Fibroblast of skin of abdomen (primary cell): ENCODE measurements around the gene SLC17A3.

ENCODE experiments used
- DNase-seq: peaks from one replicate; pipeline ENCODE4 v3.0.0-alpha.2; 2013

Gene SLC17A3

DNA sequence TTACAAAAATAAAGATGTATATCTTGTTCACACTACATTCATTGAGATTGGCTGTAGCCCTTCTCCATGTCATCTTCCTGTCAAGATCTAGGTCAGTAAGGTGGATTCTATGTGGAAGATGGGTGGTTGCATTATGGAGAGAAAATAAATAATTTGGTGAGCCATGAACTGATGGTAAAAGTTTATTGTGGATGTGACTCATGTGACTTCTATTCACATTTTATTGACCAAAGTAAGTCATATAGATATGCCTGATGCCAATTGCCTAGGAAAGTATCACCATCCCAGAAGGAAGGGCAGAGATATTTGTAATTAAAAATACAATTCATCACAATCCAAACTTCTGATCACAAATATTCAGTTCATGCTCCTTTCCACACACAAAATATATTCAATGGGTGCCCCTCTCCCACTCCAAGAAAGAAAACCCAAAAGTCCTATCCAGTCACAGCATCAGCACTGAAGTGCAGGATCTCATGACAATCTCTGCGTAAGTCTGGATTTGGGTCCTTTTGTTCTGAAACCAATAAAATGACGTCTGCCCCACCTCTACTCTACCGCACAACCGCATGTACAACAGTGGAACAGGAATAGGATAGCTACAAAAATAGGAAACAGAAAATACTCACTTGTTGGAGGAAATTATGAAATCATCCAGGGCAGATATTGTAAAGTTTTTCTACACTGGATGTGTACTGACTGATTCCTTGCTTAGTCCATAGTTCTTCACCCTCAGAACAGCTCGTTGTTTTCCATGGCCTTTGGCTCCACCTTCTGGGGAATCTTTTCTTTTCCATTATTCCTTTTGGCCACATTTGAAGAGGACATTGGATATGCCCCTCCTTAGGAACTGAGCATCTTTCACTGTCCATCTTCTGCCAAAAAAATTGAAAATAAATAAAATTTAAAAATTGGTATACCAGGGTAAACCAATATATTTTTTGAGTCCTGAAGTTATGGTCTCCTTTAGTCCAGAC, 16.1 kb upstream of the SLC17A3 start:
- DNase-seq = peak; percentile 12

DNA sequence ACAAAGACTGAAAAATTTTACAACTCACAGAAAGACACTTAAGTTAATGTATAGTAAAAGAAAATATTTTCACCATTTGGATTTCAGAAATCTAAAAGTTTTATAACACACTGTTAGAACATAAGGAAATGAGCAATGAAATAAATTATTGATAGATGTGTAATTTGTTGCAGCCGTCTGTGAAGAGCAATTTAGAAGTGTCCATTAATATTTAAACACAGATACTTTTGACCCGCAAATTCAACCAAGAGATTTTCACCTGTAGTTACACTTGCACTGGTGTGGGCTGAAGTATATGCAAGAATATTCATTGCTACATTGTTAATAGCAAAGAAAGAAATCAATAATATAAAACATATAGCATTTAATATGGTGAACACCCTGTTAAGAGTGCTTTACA, 14.6 kb upstream of the SLC17A3 start:
- no peak for DNase-seq

DNA sequence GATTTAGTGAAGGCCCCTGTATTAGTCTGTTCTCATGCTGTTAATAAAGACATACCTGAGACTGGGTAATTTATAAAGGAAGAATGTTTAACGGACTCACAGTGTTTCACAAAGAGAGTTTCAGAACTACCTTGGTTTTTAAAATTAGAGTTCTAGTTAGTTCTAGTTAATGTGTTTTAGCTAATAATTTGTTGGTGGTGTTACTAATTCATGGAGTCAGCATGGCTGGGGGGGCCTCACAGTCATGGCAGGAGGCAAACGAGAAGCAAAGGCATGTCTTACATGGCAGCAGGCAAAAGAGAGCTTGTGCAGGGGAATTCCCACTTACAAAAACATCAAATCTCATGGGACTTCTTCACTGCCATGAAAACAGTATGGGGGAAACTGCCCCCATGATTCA, 12.0 kb upstream of the SLC17A3 start:
- no peak for DNase-seq

DNA sequence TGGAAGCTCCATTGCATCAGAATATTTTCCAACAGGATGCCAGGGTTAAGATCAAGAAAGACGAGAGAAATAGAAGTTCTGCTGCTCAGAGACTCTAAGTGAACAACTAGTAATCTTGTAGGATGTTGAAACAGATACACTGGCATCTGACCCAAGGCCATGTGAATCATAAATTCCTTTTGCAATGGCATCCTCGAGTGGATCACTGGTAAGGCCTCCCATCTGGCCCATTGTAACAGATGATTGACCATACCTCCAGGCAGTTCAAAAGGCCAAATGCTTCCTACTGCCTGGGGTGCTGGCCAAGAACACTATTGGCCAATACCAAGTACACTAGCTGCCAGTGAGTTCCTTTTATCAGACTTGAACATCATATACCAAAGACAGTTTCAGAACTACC, 9.9 kb upstream of the SLC17A3 start:
- no peak for DNase-seq

DNA sequence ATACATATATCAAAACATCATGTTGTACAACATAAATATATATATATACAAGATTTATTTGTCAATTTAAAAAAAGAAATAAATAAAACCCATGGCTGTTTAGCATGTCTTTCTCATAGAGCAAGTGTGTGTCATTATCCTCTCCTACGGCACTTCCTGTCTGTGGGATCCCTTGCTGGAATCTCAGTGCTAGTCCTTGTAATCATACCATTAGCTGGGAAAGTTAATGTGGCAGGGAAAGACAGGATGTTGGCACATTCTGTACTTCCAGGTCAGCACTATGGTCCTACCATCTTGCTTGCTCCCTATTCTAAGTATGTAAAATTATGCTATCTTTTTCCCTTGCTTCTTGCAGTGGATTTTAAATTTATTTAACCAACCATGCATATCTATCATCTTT, 9.5 kb upstream of the SLC17A3 start:
- DNase-seq = no peak

DNA sequence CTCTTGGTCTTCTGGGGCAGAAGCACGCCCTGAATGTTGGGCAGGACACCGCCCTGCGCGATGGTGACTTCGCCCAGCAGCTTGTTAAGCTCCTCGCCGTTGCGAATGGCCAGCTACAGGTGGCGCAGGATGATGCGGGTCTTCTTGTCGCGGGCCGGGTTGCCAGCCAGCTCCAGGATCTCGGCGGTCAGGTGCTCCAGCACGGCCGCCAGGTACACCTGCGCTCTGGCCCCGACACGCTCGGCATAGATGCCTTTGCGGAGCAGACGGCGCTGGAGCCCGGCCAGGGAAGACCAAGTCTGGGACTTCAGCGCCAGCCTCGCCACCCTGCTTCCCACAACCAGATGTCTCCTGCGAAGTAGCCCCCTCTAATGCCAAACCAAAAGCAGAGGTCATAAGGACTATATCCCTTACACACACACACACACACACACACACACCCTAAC, 8.0 kb upstream of the SLC17A3 start:
- no peak for DNase-seq

DNA sequence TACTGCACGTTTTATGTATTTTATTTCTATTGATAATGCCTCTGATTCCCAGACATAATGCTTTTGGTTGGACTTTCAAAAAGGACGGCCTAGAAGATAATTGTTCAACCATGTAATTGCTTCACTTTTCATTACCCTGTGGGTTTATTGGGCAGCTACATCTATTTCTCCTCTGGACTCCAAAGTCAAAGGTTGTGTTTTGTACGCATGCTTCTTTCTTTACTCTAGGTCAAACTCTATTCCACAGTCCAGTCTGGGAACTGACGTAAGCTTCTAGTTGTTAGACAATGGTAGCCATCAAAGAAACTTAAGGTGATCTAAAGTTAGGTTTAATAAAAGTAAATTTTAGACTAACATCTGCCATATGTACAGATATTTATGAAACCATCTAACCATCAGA, 6.6 kb upstream of the SLC17A3 start:
- DNase-seq = no peak

DNA sequence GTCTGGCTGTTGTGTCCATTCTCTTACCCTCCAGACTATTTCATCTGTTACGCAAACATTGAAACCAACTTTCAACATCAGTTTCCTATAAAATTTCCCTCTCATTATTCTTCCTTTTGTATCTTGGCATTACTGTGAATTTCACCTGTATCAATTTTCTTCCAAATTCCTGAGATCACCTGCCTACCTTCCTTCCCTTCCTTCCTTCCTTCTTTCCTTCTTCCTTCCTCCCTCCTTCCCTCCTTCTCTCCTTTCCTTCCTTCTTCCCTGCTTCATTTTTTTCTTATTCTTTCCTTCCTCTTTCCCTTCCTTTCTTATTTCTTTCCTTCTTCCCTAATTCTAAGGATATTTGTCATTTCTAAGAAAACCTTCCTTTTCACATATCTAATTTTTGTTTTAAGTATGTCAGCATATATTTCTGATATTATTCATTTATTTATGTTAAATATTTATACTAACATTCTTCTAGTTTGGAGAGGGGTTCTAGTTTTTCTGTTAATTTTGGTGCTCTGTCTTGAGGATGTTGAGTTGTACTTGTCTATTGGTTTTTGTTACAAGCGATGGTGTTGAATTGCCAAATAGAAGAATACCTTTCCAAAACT, 4.8 kb upstream of the SLC17A3 start:
- DNase-seq = no peak

DNA sequence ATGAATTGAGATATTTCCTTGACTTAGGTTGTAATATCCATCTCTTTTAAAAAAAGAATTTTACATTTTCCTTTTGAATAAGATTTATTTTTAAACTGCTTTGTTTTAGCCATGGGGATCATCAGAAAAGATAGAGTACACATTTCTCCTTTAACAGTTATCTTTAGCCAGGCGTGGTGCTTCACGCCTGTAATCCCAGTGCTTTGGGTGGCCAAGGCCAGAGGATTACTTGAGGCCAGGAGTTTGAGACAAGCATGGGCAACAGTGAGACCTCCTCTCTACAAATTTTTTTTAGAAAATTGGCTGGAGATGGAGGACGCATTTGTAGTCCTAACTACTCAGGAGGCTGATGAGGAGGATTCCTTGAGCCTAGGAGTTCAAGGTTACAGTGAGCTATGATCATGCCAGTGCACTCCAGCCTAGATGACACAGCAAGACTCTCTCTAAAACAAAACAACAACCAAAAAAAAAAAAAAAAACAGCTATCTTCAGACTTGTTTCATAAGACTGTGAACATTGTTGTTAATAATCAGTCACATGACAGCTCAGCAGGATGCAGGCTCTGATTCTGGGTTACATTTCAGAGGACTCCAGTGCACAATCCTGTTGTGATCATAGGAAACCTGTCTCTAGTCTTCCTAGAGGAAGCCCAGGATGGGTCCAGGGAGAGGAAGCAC, 2.0 kb upstream of the SLC17A3 start:
- DNase-seq = no peak

DNA sequence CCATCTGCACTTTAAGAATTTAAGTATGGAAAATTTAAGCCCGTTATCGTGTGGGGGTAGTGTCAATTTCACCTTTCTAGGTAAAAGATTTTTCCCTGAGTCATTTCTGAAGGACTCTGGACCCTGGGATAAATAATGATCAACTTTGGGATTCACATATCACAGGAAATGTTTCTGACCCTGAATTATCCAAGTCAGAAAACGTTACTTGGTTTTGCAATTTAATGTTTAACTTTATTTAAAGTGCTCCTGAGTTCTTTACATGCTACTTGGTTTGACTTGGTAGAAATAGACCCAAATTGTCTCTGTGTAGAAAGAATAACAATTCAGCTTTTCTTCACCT, 1.5 kb upstream of the SLC17A3 start:
- no peak for DNase-seq

DNA sequence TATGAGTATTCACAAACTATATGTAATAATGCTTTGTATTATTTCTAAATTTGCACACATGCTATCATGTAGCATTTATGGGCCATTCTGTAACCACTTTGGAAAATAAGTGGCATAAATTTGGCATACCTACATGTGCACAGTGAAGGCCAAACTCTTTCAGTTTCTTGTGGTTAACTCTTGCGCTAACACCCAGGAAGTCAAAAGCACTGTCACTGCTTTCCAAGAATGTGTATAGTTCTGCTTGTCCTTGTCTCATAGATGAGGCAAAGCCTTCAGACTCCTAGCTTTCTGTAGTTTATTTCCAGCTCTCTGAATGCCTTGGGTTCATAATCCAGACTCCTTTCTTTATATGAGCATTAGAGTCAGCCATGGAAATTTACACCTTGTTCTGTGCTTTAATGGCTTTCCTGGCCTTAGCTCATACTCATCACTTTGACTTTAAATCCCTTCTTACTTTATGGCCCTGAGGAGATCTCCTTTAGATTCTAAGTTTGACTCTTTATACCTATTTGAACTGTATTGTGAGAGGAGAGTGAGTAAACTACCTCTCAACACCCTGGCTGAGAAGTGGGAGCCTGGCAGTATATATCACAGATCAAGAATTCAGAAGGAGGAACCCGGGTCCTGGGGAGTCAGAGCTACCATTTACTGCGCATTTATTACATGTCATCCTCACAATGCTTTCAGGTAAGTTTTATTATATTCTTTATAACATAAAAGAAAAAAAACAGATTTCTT, 949 bp upstream of the SLC17A3 start:
- no peak for DNase-seq

DNA sequence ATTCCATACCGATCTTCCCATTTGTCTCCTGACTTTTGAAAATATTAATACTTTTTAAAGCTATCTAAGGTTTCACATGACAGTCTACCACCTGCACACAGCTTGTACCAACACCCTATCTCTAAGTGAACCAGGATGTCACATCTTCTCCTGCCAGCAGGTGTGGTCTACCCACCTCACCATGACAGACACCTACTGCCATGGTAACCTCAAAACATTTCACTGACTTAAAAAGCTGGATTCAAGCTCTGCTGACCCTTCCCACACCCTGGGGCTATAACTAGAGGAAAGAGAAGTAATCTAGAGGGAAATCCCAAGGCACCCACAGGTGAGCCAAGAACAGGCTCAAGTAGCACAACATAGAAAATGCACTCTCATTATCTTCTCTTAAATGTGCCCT, 1.2 kb downstream of the SLC17A3 start:
- no peak for DNase-seq

DNA sequence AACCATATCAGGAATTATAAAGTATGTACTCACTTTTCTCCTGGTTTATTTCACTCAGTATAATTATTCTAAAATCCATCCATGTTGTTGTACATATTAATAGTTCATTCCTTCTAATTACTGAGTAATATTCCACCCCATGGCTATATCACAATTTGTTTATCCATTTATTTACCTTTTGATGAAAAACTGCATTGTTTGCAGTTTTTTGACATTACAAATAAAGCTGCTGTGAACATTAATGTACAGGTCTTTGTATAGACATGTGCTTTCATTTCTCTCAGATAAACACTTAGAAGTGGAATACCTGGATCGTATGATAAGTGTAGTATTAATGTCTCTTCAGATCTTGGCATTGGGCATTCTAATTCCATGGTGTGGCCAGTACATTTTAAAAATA, 4.2 kb downstream of the SLC17A3 start:
- no peak for DNase-seq

DNA sequence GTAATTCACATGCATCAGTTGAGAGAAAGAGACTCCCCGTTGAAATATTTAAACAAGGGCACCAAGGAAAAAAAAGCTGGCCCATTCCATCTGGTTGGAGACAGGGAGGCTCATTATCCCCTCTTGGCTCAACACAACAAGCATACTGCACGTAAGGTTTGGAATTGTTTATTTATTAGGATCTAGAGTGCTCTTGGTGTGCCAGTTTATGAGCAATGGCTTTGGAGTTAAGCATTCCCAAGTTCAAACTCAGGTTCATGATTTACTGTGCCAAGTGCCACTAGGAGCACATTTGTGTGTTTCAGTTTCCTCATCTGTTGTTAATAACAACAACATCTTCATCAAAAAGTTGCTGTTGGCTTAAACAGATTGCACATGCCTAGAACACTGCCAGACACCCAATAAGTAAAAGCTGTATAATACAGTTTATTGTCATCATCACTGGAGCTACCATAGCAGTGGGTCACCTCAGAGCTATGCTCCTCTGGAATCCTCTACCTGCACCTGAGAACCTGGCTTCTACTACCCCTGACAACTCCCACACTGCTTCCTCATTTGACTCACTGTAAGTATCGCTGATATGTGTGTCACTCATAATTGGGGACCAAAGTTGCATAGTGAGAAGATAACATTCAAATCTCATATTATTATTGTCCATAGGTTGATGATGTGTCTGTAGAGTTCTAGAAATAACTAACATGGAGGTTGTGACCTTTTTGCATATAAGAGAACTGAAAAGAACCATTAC, 5.4 kb downstream of the SLC17A3 start:
- no peak for DNase-seq

DNA sequence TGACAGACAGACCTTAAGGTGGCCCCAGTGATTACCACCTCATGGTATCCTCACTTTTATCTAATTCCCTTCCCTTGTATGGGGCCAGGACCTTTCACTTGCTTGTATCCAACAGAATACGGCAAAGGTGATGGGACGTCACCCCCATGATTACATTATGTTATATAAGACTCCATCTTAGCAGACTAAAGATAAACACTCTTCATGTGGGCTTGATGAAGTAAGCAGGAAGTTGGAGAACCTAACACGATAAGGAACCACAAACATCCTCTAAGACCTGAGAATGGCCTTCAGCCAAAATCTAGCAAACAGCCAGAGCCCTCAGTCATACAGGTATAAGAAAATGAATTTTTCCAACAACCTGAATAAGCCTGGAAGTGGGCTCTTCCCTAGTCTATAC, 8.0 kb downstream of the SLC17A3 start:
- no peak for DNase-seq

DNA sequence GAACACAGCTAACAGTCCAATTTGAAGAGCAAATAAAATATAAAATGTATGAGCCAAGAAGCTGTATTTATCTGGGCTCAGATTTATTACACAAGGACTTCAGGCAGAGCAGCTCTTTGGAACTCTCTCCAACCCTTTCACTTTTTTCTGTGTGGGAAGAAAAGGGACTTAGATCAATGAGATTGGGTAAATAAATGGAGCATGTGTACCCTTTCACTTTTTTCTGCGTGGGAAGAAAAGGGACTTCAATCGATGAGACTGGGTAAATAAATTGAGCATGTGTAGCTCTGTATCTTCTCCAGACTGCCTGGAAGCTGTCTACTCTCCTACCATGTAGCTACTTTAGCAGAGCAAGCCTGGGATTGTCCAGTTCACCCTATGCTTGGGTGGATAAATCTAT, 10.7 kb downstream of the SLC17A3 start:
- DNase-seq = no peak

DNA sequence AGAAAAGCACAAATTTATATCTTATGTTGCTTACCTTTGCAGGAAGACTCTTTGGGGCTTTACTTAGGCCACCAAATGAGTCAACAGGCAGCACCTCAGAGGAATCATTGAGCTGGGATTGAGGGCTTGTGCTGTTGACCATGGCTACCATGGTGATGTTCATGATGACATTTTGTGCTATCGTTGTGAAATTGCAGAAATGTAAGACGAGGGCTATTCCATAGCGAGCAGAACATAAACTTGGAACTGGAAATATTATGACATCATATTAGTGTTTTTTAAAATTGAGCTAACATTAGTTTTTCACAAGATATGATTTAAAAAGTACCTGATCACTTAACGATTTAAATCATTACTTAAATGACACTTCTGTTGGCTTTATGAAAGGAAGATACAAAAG, 11.8 kb downstream of the SLC17A3 start:
- no peak for DNase-seq

DNA sequence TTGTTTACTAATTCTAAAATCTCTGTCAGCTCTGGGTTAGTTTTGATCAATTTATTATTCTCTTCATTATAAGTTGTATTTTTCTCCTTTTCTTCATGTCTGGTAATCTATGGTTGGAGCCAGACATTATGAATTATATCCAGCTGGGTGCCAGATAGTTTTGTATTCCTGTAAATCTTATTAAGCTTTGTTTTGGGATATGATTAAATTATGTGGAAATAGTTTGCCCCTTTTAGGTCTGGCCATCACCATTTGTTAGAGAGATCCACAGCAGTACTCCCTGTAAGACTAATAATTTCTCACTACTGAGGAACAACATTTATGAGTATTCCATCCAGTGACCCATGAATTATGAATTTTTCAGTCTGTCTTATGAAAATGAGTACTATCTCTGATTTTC, 21.3 kb downstream of the SLC17A3 start:
- no peak for DNase-seq

DNA sequence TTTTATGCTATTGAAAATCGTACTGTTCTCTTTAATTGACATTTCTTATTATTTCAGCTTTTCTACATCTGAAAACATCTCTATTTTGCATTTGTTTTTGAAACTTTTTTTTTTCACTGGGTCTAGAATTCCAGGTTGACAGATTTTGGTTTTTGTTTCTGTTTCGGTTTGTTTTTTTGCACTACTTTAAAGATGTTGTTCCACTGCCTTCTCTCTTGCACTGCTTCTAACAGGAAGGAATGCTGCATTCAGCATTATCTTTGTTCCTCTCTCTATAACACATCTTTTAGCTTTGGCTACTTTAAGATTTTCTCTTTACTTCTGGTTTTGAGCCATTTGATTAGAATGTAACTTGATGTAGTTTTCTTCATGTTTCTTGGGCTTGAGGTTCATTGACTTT, 22.1 kb downstream of the SLC17A3 start:
- no peak for DNase-seq

DNA sequence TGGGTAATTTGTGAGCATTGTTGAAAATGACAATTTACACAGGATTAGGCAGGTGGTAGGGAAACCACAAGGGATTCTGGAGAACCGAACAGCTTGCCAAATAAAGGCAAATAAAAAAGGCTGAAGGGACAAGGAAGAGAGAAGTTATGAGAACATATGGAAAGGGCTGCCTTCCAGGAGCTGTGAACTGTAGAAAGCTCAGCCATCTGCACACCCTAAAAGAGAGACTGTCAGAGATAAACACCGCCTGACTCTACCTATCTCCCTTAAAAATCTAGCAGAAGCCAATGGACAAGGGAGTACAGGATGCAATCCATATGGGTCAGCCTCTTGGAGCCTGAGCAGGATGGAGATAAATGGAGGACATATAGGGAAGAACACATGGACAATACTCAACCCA, 29.5 kb downstream of the SLC17A3 start:
- DNase-seq = no peak

DNA sequence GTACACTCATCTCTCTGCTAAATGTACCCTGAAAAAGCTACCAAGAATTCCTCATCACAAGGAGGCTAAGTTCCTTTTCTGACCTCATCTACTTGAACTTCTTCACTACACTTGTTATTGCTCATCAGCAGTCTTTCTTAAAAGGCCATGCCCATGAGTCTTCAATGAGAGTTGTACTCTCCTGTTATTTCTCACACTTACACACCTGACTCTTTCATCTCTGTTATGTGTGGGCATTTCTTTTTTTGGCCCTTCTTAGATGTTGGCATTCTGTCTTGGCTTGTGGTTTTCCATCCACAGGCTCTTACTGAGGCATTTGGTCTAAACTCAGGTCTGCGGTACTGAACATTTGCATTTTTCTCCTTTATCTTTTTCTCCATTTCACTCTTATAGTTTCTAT, 31.5 kb downstream of the SLC17A3 start:
- DNase-seq = no peak
